Activated CD4-positive, alpha-beta T cell treated with anti-CD3 and anti-CD28 coated beads, Interleukin-10, Interleukin-2, amounts not matched to agents 100 ng/mL and 50 ng/mL, durations not matched to agents 16 hours and 8 hours (primary cell): ENCODE data around the gene PABPN1.
"Not testable (repeated sequence)": the region's sequence is repeated elsewhere in the genome, so short reads cannot be mapped to it uniquely, and the experiment has no call there.

Source experiments
- DNase-seq: peaks from one replicate; pipeline ENCODE4 v3.0.0-alpha.2; 2020

PABPN1 gene

GRCh38 chr14:23320584-23321571 lies at the start of gene PABPN1:
Gene PABPN1, plus strand, starts transcription at chr14:23321457. Its CDS starts 13 bp downstream, at chr14:23321470.
- peak; percentile 99 for DNase-seq

- no peak for DNase-seq
Observed at GRCh38 chr14:23275412-23275811, 45.8 kb upstream of the PABPN1 start.

GRCh38 chr14:23277189-23277588 lies 44.1 kb upstream of the PABPN1 start:
- no peak for DNase-seq

GRCh38 chr14:23277928-23278327 lies 43.3 kb upstream of the PABPN1 start:
- DNase-seq = not testable (repeated sequence)

- DNase-seq = no peak
Observed at GRCh38 chr14:23281247-23281646, 40.0 kb upstream of the PABPN1 start.

GRCh38 chr14:23284654-23285529 lies 36.4 kb upstream of the PABPN1 start:
- peak; percentile 53 for DNase-seq

- DNase-seq = no peak
Observed at GRCh38 chr14:23285530-23286019, 35.7 kb upstream of the PABPN1 start.

GRCh38 chr14:23286020-23286901 lies 35.0 kb upstream of the PABPN1 start, which contains the start of gene HOMEZ:
Gene HOMEZ, minus strand, starts transcription at chr14:23286132. Its CDS starts 180 bp downstream, at chr14:23285952.
- DNase-seq = peak; percentile 99

- no peak for DNase-seq
Observed at GRCh38 chr14:23286902-23287479, 34.3 kb upstream of the PABPN1 start.

GRCh38 chr14:23294734-23295561 lies 26.3 kb upstream of the PABPN1 start:
- peak; percentile 63 for DNase-seq

- DNase-seq = no peak
Observed at GRCh38 chr14:23296012-23296777, 25.1 kb upstream of the PABPN1 start.

- DNase-seq = no peak
Observed at GRCh38 chr14:23297096-23297495, 24.2 kb upstream of the PABPN1 start.

- DNase-seq = no peak
Observed at GRCh38 chr14:23297611-23298277, 23.5 kb upstream of the PABPN1 start.

- peak; percentile 41 for DNase-seq
Observed at GRCh38 chr14:23299211-23299957, 21.9 kb upstream of the PABPN1 start.

GRCh38 chr14:23299986-23300686 lies 21.1 kb upstream of the PABPN1 start:
- DNase-seq = peak; percentile 11

- DNase-seq = peak; percentile 17
Observed at GRCh38 chr14:23300687-23301223, 20.5 kb upstream of the PABPN1 start.

- peak; percentile 99 for DNase-seq
Observed at GRCh38 chr14:23301288-23301968, 19.8 kb upstream of the PABPN1 start.
